HL-60 (cell line): ENCODE results near the gene VSTM2B.

Experiments
- DNase-seq, 2 experiments: peaks; one replicate each; pipeline ENCODE4 v3.0.0-alpha.2; 2010 to 2020; ENCODE audit warnings: low read depth in 1 of 2, low spot score in 1 of 2
- H3K27ac ChIP-seq: fragments of 250-450 bp; sonication (Bioruptor Pico); replicated peaks from 2 replicates; pipeline ENCODE4 v1.5.1; 2020; ENCODE audit warnings: mild to moderate bottlenecking, moderate library complexity
- H3K27me3 ChIP-seq: fragments of 250-450 bp; sonication (Bioruptor Pico); 2 replicates; pipeline ENCODE4 v1.5.1; 2021; ENCODE audit warnings: mild to moderate bottlenecking, moderate library complexity; ENCODE audit not compliant: insufficient read depth, poor library complexity, severe bottlenecking
- H3K4me3 ChIP-seq: replicated peaks from 2 replicates; pipeline ENCODE4 v1.5.1; 2011; ENCODE audit warnings: mild to moderate bottlenecking, control low read depth, low read length; ENCODE audit not compliant: insufficient read depth
- CTCF ChIP-seq: IDR thresholded peaks from one replicate; pipeline ENCODE4 v1.5.1; 2011; ENCODE audit warnings: low read length, control low read depth, inconsistent platforms; ENCODE audit not compliant: insufficient read depth
- GABPA ChIP-seq: IDR thresholded peaks from 2 replicates; pipeline ENCODE4 v1.6.1; 2012; ENCODE audit warnings: low read depth
- POLR2AphosphoS5 ChIP-seq: IDR thresholded peaks from 2 replicates; pipeline ENCODE4 v1.6.1; 2012; ENCODE audit warnings: low read depth
- SPI1 ChIP-seq: IDR thresholded peaks from 2 replicates; pipeline ENCODE4 v1.6.1; 2012; ENCODE audit warnings: low read depth, mild to moderate bottlenecking, borderline replicate concordance
- TF ChIP-seq, protein P1 (sequence below): IDR thresholded peaks from 2 replicates; pipeline ENCODE4 v1.6.1; 2012; ENCODE audit warnings: low read depth; ENCODE audit not compliant: insufficient replicate concordance

The VSTM2B gene

DNA sequence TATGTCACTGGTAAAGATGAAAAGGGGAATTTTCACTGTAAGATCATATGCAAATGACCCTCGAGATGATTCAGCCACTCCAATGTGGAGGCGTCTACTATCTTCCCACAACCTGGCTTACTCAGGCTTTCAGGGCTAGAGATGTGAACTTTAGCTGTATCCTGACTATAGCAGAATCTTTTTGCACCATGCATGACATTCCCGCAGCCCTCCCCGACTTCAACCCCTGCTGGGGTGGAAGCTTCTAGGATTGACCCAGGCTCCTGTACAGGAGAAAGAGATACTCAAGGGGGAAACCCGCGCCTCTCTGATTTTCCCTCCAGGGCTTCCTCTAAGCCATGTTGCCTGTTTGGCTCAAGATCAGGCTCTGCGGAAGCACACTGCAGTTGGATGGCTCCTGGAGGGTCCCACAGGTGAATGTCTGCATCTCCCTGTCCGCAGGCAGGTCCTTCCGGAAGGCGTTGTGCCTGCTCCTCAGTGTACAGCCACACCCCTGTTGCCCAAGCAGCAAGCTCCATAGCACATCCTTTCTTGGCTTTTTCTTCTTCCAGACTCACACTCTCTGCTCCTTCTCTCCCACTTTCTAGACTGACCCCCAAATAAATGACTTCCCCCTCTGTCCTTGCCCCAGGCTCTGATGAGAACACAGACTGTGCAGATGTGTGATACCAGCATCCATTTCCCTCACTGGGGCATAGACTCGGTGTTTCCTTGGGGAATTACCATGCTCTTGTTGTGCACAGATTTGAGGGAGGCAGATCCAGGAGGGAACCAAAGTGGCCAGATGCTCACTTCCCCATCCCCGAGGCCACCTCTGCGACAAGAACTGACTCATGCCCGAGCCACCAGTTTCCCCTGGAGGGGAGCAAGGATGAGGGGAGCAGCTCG lies 51.2 kb downstream of the VSTM2B start:
- DNase-seq, result no peak
- H3K27me3 ChIP-seq, result peaks cover 18% of the 10 kb centered on the region
- no peak overlapping the region for H3K4me3 ChIP-seq
- no peak overlapping the region for H3K27ac ChIP-seq
- TF ChIP-seq POLR2AphosphoS5 (no peak), CTCF (no peak), GABPA (no peak), SPI1 (no peak)
- TF ChIP-seq, protein P1, sequence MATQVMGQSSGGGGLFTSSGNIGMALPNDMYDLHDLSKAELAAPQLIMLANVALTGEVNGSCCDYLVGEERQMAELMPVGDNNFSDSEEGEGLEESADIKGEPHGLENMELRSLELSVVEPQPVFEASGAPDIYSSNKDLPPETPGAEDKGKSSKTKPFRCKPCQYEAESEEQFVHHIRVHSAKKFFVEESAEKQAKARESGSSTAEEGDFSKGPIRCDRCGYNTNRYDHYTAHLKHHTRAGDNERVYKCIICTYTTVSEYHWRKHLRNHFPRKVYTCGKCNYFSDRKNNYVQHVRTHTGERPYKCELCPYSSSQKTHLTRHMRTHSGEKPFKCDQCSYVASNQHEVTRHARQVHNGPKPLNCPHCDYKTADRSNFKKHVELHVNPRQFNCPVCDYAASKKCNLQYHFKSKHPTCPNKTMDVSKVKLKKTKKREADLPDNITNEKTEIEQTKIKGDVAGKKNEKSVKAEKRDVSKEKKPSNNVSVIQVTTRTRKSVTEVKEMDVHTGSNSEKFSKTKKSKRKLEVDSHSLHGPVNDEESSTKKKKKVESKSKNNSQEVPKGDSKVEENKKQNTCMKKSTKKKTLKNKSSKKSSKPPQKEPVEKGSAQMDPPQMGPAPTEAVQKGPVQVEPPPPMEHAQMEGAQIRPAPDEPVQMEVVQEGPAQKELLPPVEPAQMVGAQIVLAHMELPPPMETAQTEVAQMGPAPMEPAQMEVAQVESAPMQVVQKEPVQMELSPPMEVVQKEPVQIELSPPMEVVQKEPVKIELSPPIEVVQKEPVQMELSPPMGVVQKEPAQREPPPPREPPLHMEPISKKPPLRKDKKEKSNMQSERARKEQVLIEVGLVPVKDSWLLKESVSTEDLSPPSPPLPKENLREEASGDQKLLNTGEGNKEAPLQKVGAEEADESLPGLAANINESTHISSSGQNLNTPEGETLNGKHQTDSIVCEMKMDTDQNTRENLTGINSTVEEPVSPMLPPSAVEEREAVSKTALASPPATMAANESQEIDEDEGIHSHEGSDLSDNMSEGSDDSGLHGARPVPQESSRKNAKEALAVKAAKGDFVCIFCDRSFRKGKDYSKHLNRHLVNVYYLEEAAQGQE, result no peak

- no peak overlapping the region for H3K27ac ChIP-seq
- DNase-seq, result no peak
- TF ChIP-seq SPI1 (no peak), CTCF (no peak), GABPA (no peak), POLR2AphosphoS5 (no peak)
- TF ChIP-seq, protein P1, result no peak
- H3K27me3 ChIP-seq, result peaks cover 18% of the 10 kb centered on the region
- H3K4me3 ChIP-seq, result no peak overlapping the region
These were observed 51.8 kb downstream of the VSTM2B start for GRCh38 chr19:29577649-29577963.

DNA sequence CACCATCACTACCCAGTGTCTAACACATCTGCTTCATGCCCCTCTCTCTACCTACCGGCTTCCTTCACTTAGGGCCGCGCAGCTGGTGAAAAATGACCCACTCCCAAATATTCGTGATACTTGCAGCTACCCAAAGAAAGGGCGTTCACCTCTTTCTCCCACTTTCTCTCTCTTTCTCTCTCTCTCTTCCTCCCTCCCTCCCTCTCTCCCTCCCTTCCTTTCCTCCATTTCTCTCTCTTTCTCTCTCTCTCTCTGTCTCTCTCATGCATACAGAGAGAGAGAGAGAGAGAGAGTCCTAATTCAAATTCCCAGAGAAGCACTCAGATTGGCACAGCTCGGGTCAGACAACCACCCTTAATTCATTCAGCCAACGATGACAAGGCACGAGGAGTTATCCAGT lies 52.6 kb downstream of the VSTM2B start:
- Histone ChIP-seq H3K4me3 (no peak overlapping the region), H3K27me3 (peaks cover 18% of the 10 kb centered on the region), H3K27ac (no peak overlapping the region)
- DNase-seq, result no peak
- no peak for TF ChIP-seq POLR2AphosphoS5
- no peak for TF ChIP-seq CTCF
- no peak for TF ChIP-seq SPI1
- TF ChIP-seq, protein P1, result no peak
- TF ChIP-seq GABPA, result no peak
